ENCODE measurements around the gene TSPEAR.

GRCh38 chr21:44653656-44654575 is 57.5 kb downstream of the TSPEAR start:
- no peak for TF ChIP-seq TAF1 (IDR thresholded peaks at IDR 0.05; ENCODE audit: borderline replicate concordance, insufficient read depth, low read length)
- TF ChIP-seq SIN3A (IDR thresholded peaks at IDR 0.05; ENCODE audit: borderline replicate concordance, insufficient read depth, low read length), result no peak
- no peak for TF ChIP-seq POLR2AphosphoS5 (IDR thresholded peaks at IDR 0.05; ENCODE audit: low read depth, low read length)

All from PFSK-1 (cell line).